ENCODE data around the gene MREG. TPM values are rescaled to one million over a fixed set of nuclear protein-coding genes. Genes with fewer than 3 reads are reported as not detected.

MREG gene
- total RNA-seq, 1 donor from 2014 or later: 48.4 TPM

DNA sequence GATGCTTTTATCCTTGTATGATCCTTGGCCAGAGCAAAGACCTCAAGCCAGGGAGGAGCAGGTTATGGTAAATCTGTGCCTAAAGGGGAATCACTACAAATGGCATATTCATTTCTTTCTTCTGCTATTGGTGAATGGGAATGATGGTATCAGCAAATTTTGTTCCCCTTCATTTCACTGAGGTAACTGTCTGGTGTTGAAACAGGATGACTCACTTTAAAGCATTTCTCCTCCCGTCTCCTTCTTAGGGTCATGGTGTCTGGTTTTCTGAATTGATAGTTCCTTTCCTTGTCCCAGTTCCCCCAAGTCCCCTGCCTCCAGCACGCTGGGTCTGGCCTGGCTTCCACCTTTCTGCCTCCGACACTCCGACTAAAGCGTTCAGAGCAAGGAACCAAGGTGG lies 109.2 kb downstream of the MREG start:
- peaks cover 2% of the 10 kb centered on the region for H3K27me3 Mint-ChIP-seq (ENCODE audit: unreplicated experiment)

DNA sequence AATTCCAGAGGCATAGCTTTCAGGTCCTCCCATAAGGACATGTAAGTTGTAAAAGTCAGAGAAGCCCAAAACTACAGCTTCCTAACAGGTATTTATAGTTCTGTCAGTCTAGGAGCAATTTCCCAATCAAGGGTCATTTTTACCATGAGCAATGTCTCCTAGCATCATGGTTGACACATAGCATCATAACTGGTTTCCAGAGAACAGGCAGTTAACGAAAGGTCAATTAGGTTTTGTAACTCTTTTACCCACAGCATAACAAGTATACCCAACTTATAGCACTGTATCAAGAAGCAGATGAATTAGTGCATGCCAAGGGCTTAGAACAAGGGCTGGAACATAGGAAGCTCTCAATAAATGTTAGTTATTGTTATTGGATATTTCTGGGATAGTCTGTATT lies 110.1 kb downstream of the MREG start:
- no peaks in the 10 kb centered on the region for H3K4me1 Mint-ChIP-seq (ENCODE audit: low read depth, unreplicated experiment)
- H3K4me3 Mint-ChIP-seq (ENCODE audit: unreplicated experiment): no peak overlapping the region
- no peaks in the 10 kb centered on the region for H3K36me3 Mint-ChIP-seq (ENCODE audit: unreplicated experiment)
- H3K27me3 Mint-ChIP-seq (ENCODE audit: unreplicated experiment): peaks cover 2% of the 10 kb centered on the region
- TF ChIP-seq, protein P1, sequence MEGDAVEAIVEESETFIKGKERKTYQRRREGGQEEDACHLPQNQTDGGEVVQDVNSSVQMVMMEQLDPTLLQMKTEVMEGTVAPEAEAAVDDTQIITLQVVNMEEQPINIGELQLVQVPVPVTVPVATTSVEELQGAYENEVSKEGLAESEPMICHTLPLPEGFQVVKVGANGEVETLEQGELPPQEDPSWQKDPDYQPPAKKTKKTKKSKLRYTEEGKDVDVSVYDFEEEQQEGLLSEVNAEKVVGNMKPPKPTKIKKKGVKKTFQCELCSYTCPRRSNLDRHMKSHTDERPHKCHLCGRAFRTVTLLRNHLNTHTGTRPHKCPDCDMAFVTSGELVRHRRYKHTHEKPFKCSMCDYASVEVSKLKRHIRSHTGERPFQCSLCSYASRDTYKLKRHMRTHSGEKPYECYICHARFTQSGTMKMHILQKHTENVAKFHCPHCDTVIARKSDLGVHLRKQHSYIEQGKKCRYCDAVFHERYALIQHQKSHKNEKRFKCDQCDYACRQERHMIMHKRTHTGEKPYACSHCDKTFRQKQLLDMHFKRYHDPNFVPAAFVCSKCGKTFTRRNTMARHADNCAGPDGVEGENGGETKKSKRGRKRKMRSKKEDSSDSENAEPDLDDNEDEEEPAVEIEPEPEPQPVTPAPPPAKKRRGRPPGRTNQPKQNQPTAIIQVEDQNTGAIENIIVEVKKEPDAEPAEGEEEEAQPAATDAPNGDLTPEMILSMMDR (IDR thresholded peaks at IDR 0.05; ENCODE audit: partially characterized antibody, unreplicated experiment): no peak
- no peaks in the 10 kb centered on the region for H3K9me3 Mint-ChIP-seq (ENCODE audit: unreplicated experiment)
- DNase-seq: no peak
- H3K27ac Mint-ChIP-seq (ENCODE audit: unreplicated experiment): no peak overlapping the region

More for the DNA sequence above, 109.2 kb downstream of the MREG start:
- Mint-ChIP-seq H3K9me3 (ENCODE audit: unreplicated experiment) (no peaks in the 10 kb centered on the region), H3K36me3 (ENCODE audit: unreplicated experiment) (no peaks in the 10 kb centered on the region), H3K4me1 (ENCODE audit: low read depth, unreplicated experiment) (no peaks in the 10 kb centered on the region), H3K4me3 (ENCODE audit: unreplicated experiment) (no peak overlapping the region), H3K27ac (ENCODE audit: unreplicated experiment) (no peak overlapping the region)
- TF ChIP-seq, protein P1 (IDR thresholded peaks at IDR 0.05; ENCODE audit: partially characterized antibody, unreplicated experiment): no peak
- DNase-seq: no peak

- Mint-ChIP-seq H3K4me1 (ENCODE audit: low read depth, unreplicated experiment) (no peaks in the 10 kb centered on the region), H3K4me3 (ENCODE audit: unreplicated experiment) (no peak overlapping the region), H3K9me3 (ENCODE audit: unreplicated experiment) (no peaks in the 10 kb centered on the region), H3K27me3 (ENCODE audit: unreplicated experiment) (peaks cover 2% of the 10 kb centered on the region), H3K36me3 (ENCODE audit: unreplicated experiment) (no peaks in the 10 kb centered on the region), H3K27ac (ENCODE audit: unreplicated experiment) (no peak overlapping the region)
- DNase-seq: no peak
- TF ChIP-seq, protein P1 (IDR thresholded peaks at IDR 0.05; ENCODE audit: partially characterized antibody, unreplicated experiment): no peak
Observed at GRCh38 chr2:215901796-215902195, 111.6 kb downstream of the MREG start.

- no peaks in the 10 kb centered on the region for H3K9me3 Mint-ChIP-seq (ENCODE audit: unreplicated experiment)
- H3K4me3 Mint-ChIP-seq (ENCODE audit: unreplicated experiment): no peak overlapping the region
- H3K4me1 Mint-ChIP-seq (ENCODE audit: low read depth, unreplicated experiment): no peaks in the 10 kb centered on the region
- TF ChIP-seq, protein P1 (IDR thresholded peaks at IDR 0.05; ENCODE audit: partially characterized antibody, unreplicated experiment): no peak
- DNase-seq: no peak
- H3K27ac Mint-ChIP-seq (ENCODE audit: unreplicated experiment): no peak overlapping the region
- H3K36me3 Mint-ChIP-seq (ENCODE audit: unreplicated experiment): no peaks in the 10 kb centered on the region
- peaks cover 2% of the 10 kb centered on the region for H3K27me3 Mint-ChIP-seq (ENCODE audit: unreplicated experiment)
Observed at GRCh38 chr2:215900843-215901242, 112.5 kb downstream of the MREG start.

- Mint-ChIP-seq H3K9me3 (ENCODE audit: unreplicated experiment) (no peaks in the 10 kb centered on the region), H3K27ac (ENCODE audit: unreplicated experiment) (no peak overlapping the region), H3K36me3 (ENCODE audit: unreplicated experiment) (no peaks in the 10 kb centered on the region), H3K4me3 (ENCODE audit: unreplicated experiment) (no peak overlapping the region), H3K4me1 (ENCODE audit: low read depth, unreplicated experiment) (no peaks in the 10 kb centered on the region), H3K27me3 (ENCODE audit: unreplicated experiment) (peaks cover 2% of the 10 kb centered on the region)
- no peak for DNase-seq
- TF ChIP-seq, protein P1 (IDR thresholded peaks at IDR 0.05; ENCODE audit: partially characterized antibody, unreplicated experiment): no peak
Observed at GRCh38 chr2:215900203-215900611, 113.1 kb downstream of the MREG start.

All from glutamatergic neuron (in vitro differentiated cells).